CD4-positive, alpha-beta T cell treated with Interferon alpha-2 for 1 hour (primary cell): ENCODE data around the gene IFNAR1.

ENCODE experiments used
- DNase-seq, 2 donors: peaks; one replicate each; pipeline ENCODE4 v3.0.0-alpha.2; 2020 to 2022

Gene IFNAR1

GRCh38 chr21:33403786-33404585 is 79.2 kb downstream of the IFNAR1 start:
- peak in 1 of 2 donors; percentile 15 for DNase-seq

- no peak for DNase-seq
These were observed 81.7 kb downstream of the IFNAR1 start for GRCh38 chr21:33406493-33406892.
